HG03520 (cell line): Measurements from ENCODE around the gene PGPEP1.
"Not testable (repeated sequence)": the region's sequence is repeated elsewhere in the genome, so short reads cannot be mapped to it uniquely, and the experiment has no call there.

ENCODE experiments used
- ATAC-seq: cut with Tn5 transposase; IDR thresholded peaks from one replicate; pipeline ENCODE4 v1.9.1; 2021; ENCODE audit warnings: mild to moderate bottlenecking, moderate library complexity; ENCODE audit not compliant: unreplicated experiment

The PGPEP1 gene

DNA sequence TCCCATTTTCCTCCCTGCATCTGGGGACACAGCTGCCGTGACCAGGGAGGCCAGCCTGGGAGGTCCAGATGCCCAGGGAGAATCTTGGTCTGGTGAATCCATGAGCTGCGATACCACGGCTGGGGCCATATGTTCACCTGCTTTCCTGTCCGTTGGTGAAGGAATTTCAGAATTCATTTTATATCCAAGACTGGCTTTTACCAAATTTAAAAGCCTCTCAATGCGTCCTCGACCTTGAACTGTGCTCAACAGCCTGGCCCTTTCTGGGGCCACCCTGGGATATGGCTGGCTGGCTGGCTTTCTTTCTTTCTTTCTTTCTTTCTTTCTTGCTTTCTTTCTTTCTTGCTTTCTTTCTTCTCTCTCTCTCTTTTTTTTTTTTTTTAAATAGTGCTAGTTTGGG, 23.4 kb downstream of the PGPEP1 start:
- ATAC-seq, result no peak

DNA sequence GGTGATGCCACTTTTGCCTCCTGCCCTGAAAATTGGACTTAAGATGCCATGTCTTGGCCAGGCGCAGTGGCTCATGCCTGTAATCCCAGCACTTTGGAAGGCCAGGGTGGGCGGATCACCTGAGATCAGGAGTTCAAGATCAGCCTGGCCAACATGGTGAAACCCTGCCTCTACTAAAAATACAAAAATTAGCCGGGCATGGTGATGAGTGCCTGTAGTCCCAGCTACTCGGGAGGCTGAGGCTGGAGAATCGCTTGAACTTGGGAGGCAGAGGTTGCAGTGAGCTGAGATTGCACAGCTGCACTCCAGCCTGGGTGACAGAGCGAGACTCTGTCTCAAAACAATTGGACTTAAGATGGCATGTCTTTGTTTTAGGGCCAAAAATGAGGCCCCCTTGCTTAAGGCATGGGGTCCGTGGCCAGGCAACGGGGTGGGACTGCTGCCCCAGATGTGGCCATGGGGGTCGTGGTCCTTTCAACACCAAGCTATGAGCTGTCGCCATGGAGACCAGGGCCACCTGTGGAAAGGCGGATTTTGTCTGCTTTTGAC, 24.0 kb downstream of the PGPEP1 start:
- ATAC-seq, result not testable (repeated sequence)

GRCh38 chr19:18364826-18365528, 24.6 kb downstream of the PGPEP1 start:
- ATAC-seq, result no peak

DNA sequence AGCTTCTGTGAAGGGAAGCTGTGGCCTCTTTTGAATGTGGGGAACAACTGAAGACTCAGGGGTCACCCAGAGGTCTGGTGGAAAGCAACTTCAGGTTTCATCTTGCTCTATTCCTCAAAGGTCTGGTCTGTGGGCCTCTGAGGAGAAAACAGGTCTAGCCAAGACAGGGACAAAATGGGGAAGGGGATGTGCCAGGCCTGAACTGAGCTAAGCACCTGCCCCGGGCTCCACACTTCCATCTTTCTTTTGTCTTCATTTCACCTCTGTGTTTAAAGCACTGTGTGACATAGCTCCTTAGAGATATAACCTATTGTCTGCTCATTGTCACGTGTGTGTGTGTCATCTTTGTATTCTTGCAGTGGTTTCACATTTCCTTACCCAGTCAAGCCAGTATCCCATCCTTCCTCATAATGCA, 25.6 kb downstream of the PGPEP1 start:
- no peak for ATAC-seq

DNA sequence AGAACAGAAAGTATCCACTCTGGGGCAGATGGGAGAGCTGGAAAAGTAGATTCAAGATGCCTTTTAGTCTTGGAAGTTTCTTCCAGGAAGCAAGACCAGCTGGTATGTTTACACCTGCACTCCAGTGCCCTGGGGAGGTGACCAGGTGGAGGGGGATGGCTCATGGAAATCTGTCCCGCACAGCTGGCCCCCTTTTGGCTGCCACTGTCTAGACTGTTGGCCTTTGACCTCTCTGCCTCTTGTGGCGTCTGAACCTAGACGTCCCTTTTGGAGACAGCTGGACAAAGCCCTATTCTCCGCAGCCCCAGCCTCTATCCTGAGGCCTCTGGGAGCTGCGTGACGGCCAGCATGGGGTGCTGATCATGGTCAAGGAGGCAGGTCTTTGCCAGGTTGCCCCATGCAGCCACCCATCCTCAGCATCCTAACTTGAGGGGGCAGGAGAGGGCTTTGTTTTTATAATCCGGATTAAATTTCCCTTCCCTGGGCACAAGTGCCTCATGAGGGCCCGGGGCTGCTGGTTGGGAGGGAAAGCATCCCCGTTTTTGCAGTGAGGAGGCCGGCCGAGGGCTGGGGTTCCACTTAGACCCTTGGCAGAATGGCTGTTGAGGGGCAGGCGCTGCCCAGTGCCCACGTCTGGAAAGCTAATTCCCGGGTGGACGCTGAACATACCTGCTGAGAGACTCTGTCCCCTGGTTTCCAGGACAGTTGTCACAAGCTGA, 28.3 kb downstream of the PGPEP1 start:
- ATAC-seq, result no peak

GRCh38 chr19:18373407-18373891, 33.1 kb downstream of the PGPEP1 start:
- ATAC-seq, result no peak

DNA sequence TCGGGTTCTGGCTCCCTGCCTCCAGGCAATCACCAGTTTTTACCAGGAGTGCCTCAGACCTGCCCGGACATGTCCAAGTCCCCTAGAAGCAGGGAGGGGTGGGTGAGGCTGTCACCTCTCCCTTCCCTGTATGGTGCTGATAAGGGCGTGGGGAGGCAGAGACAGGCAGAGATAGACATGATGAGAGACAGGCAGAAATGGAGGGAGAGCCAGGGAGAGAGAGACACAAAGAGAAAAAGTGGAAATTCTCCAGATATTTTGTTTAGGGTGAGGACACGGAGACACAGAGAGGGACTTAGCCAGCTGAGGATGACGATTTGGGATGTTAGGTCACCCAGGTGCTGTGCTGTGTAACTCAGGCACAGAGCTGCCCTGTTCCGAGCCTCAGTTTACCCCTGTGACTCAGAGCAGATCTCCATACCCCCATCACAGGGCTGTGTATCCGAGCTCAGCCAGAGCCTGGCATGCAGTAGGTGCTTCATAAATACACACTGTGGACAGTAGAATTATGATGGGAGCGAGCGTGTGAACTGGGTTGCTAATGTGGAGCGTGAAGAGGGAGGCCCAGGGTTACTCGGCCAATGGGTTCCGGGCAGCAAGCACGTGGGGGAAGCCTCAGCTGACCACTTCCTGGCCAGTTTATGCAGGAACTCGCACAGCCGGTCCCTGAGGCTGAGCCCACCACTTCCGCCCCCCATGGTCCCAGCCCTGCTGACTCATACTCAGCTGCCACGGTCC, 33.7 kb downstream of the PGPEP1 start:
- peak; percentile 64 for ATAC-seq

DNA sequence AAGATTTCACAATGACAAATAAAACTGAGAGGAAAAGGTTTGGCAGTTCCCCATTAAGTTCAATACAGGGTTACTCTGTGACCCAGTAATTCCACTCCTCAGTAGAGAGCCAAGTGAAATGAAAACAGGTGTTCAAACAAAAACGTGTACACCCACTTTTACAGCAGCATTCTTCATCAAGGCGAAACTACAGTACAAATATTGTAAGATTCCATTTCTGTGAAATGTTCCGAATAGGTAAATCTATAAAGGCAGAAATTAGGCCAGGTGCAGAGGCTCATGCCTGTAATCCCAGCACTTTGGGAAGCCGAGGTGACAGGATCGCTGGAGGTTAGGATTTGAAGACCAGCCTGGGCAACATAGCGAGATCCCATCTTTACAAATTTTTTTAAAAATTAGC, 36.6 kb downstream of the PGPEP1 start:
- ATAC-seq, result no peak

- no peak for ATAC-seq
These were observed 39.7 kb downstream of the PGPEP1 start for GRCh38 chr19:18379803-18380747.

DNA sequence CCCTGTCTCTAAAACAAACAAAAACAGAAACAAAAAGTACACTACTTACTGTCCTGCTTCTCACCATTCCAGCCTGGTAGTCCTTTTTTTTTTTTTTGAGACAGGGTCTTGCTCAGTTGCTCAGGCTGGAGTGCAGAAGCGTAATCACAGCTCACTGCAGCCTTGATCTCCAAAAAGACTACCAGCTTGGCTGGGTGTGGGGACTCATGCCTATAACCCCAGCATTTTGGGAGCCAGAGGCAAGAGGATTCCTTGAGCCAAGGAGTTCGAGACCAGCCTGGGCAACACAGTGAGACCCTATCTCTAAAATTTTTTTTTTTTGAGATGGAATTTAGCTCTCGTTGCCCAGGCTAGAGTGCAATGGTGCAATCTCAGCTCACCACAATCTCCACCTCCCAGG, 40.4 kb downstream of the PGPEP1 start:
- ATAC-seq, result no peak

DNA sequence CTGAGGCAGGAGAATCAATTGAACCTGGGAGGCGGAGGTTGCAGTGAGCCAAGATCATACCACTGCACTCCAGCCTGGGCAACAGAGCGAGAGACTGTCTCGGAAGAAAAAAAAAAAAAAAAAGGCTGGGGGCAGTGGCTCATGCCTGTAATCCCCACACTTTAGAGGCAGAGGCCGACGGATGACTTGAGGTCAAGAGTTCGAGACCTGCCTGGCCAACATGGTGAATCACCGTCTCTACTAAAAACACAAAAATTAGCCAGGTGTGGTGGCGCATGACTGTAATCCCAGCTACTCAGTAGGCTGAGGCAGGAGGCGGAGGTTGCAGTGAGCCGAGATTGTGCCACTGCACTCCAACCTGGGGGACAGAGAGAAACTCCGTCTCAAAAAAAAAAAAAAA, 43.2 kb downstream of the PGPEP1 start:
- not testable (repeated sequence) for ATAC-seq

GRCh38 chr19:18384775-18385174, 44.4 kb downstream of the PGPEP1 start:
- no peak for ATAC-seq

GRCh38 chr19:18385359-18385674, 44.9 kb downstream of the PGPEP1 start:
- ATAC-seq, result no peak

DNA sequence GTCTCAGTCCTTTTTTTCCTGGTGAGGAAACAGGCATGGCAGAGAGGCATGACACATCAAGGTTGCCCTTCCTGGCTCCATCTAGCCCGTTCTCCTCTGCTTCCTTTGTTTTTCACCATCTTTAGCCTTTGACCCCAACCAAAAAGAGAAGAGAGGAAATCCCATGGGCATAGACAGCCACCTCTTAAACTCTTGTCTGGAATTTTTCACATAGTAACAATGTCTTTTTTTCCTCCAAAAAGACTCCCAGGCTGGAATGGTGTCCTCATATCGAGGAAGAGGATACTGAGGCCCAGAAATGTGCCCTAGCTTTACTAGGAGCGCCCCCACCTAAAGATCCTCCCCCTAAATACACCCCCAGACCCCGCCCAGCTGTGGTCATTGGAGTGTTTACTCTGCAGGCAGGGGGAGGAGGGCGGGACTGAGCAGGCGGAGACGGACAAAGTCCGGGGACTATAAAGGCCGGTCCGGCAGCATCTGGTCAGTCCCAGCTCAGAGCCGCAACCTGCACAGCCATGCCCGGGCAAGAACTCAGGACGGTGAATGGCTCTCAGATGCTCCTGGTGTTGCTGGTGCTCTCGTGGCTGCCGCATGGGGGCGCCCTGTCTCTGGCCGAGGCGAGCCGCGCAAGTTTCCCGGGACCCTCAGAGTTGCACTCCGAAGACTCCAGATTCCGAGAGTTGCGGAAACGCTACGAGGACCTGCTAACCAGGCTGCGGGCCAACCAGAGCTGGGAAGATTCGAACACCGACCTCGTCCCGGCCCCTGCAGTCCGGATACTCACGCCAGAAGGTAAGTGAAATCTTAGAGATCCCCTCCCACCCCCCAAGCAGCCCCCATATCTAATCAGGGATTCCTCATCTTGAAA, 45.5 kb downstream of the PGPEP1 start, which contains the start of gene GDF15:
Gene GDF15 (plus strand): TSS at position 484 of the 868 bp plus-strand sequence. CDS start 32 bp downstream, at position 516.
- ATAC-seq, result no peak

GRCh38 chr19:18386543-18387271, 46.3 kb downstream of the PGPEP1 start:
- ATAC-seq, result no peak

GRCh38 chr19:18388100-18388959, 47.9 kb downstream of the PGPEP1 start:
- ATAC-seq, result peak; percentile 60

- no peak for ATAC-seq
These were observed 48.7 kb downstream of the PGPEP1 start for GRCh38 chr19:18388960-18389725.
